NCI-H2171 treated with DMSO at 0.1 percent for 48 hours (cell line): ENCODE measurements around the gene NIF3L1.

Experiments
- DNase-seq: peaks from one replicate; lab custom pipeline; 2025; lab: John Stamatoyannopoulos, UW

Gene NIF3L1, protein sequence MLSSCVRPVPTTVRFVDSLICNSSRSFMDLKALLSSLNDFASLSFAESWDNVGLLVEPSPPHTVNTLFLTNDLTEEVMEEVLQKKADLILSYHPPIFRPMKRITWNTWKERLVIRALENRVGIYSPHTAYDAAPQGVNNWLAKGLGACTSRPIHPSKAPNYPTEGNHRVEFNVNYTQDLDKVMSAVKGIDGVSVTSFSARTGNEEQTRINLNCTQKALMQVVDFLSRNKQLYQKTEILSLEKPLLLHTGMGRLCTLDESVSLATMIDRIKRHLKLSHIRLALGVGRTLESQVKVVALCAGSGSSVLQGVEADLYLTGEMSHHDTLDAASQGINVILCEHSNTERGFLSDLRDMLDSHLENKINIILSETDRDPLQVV

DNA sequence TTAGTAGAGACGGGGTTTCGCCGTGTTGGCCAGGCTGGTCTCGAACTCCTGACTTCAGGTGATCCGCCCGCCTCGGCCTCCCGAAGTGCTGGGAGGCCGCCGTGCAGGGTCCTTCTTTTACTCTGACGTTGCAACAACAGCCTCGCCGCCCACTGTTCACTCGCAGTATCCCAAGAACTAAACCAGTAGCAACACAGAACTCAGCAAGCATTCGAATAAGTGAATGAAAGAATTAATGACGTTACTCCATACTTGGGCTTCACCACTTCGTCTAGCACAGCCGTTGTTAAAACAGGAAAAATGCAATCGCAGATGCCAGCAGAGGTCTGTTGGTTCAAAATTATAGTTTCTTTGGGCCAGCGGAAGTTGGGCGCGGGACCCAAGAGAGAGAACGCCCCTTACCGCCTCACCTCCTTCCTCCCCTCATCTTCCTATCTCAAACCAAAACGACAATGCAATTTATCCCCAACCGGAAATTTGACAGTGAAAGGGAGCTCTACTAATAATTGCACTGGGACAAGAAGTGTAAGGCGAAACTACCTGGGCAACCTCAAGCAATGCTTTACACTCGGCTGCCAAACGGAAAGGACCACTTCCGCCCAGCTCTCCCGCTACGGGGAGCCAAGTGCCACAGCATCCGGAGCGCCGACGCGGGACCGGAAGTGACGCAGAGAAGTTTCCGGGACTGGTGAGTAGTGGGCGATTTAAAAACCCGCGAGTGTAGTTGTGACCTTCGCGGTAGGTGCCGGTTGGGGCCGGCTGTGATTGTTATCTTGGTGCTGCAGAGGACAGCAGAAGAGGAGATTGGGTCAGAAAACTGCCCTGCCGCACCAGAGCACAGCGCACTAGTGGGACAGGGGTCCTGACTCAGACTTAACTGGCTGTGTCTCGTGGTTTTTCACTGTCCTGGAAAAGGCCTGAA is at the start of gene NIF3L1, which contains the start of gene PPIL3:
NIF3L1 (plus strand) TSS at position 668 of the 922 bp plus-strand sequence. CDS start 2,573 bp downstream, outside the sequence.
PPIL3 (minus strand) TSS at position 374 of the 922 bp plus-strand sequence. CDS start 1,462 bp downstream, outside the sequence.
- peak; percentile 99 for DNase-seq

DNA sequence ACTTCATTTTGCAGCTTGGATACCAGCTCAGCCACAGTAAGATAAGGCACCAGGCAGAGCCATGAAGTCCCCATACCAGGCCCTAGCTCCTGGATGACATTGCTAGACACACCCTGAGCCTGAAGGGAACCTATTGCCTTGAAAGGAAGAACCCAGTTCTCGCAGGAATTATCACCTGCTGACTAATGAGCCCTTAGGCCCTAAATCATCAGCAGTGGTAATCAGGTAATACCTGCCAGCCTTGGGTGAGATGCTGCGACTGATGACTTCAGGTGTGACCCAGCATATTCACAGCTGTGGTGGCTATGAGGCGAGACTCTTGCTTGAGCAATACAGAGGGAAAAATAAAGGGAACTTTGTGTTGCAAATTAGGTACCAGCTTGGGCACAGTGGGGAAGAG is 49.7 kb upstream of the NIF3L1 start:
- no peak for DNase-seq

DNA sequence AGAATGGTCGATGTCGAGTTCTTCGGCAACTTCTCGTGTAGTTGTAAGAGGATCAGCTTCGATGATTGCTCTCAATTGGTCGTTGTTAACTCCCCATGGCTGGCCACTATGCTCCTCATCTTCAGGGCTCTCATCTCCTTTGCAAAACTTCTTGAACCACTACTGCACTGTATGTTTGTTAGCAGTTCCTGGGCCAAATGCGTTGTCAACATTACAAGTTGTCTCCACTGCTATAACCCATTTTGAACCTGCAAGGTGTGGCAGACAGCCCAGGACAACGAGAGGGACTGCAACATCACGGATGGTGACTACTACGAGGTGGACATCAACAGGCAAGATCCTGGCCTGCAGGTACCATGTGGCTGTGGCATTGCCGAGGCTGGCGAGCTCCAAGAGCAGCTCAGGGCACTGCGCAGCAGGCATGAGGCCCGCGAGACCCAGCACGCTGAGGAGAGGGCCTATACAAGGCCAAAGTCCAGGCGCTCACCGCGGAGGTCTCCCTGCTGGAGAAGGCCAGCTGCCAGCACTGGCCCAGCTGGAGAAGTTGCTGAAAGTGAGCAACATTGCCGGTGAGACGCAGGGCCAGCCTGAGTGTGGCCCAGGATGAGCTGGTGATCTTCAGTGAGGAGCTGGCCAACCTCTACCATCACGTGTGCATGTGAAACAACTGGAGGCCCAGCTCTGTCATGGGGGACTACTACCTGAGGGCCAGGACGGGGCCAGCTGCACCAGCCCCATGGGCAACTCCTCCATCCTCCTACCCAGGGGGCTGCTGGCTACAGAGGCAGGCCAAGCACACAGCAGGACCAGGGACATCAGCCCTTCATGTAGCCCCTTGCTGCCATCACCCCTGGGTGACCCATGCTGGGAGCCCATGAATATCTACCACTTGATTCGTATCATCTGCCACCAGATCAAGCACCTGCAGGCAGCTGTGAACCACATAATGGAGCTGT is 44.9 kb upstream of the NIF3L1 start:
- no peak for DNase-seq

DNA sequence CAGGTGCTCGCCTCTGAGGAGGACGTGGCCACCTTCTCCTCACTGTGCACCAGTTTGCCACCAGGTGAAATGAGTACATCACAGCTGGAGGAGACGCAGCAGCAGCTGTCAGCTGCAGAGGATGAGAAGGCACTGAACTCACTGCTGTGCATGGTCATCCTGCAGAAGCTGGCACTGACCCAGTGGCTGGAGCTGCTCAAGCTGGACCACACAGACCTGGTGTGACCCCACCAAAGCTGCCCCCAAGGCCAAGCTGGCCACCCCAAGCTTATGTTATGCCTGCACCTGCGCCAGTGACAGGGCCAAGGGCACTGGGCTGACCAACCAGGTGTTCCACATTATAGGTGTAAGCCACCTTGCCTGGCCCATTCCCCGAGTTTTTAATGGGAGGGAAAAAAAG is 44.0 kb upstream of the NIF3L1 start:
- DNase-seq: no peak

DNA sequence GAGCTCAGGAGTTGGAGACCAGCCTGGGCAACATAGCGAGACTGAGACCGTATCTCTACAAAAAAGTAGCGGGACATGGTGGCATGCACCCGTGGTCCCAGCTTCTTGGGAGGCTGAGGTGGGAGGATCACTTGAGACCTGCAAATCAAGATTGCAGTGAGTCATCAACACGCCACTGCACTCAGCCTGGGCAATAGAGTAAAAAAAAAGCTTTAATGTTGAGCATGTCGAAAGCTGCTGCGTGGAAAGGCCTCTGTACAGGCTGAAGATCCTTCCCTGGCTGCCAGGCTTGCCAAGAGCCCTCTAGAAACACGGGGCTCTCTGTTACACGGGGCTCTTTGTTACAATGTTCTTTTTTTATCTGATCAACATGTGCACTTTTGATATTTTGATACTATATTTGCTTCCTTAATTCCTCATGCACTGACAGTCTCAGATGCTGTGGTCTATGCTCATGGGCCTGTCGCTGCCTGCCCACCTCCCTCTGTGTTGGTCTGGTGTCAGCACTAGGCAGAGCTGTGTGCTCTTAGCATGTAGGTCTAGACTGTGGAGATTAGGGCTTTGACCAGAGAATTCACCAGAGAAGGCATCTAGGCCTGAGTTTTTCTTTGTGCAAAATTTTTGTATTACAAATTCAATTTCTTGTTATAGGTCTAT is 43.4 kb upstream of the NIF3L1 start:
- DNase-seq: no peak

DNA sequence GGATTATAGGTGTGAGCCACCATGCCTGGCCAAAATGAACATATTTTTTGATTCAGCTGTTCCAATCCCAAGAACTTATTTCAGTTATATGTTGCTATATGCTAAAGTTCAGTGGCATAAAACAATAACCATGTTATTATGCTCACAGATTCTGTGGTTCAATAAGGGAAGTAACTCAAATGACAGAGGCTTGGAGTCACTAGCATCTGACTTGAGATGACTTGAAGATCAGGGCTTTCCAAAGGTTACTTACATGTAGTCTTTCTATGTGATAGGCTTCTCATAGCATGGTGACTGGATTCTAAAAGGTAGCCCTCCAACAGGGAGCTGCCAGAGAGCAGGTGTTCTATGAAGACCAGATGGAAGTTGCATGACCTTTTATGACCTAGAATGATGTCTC is 41.9 kb upstream of the NIF3L1 start:
- no peak for DNase-seq

DNA sequence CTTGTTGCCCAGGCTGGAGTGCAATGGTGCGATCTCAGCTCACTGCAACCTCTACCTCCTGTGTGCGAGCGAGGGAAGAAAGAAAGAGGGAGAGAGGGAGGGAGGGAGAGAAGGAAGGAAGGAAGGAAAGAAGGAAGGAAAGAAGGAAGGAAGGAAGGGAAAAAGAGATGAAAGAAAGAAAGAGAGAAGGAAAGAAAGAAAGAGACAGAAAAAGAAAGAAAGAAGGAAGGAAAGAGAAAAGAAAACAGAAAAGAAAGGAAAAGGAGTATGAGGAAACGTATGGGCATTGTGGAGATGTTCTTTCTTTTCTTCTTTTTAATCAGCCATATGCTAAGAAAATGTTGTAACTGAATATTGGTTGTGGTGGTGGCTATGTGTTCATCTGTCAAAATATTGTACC is 41.2 kb upstream of the NIF3L1 start:
- DNase-seq: no peak

DNA sequence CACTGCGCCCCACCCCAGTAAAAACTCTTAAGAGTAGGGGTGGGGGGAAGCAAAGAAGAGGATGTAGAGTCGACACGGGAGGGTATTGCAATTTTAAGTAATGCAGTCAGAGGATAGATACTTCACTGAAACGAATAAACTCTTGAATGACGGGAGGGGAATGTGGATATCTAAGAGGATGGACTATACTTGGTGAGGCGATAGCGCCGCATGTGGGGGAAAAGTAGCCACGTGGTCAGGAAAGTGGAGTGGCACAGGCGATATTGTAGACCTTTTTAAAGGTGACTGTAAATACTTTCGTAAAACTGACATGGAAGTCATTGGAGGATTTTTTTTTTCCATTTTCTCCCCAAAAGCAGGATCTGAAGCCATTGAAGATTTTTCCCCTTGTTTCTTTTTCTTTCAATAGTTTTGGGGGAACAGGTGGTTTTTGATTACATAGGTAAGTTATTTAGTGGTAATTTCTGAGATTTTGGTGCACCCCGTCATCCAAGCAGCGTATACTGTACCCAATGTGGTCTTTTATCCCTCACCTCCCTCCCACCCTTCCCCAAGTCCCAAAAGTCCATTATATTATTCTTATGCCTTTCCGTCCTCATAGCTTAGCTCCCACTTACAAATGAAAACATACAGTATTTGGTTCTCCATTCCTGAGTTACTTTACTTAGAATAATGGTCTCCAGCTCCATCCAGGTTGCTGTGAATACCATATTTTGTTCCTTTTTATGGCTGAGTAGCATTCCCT is 38.5 kb upstream of the NIF3L1 start:
- no peak for DNase-seq

DNA sequence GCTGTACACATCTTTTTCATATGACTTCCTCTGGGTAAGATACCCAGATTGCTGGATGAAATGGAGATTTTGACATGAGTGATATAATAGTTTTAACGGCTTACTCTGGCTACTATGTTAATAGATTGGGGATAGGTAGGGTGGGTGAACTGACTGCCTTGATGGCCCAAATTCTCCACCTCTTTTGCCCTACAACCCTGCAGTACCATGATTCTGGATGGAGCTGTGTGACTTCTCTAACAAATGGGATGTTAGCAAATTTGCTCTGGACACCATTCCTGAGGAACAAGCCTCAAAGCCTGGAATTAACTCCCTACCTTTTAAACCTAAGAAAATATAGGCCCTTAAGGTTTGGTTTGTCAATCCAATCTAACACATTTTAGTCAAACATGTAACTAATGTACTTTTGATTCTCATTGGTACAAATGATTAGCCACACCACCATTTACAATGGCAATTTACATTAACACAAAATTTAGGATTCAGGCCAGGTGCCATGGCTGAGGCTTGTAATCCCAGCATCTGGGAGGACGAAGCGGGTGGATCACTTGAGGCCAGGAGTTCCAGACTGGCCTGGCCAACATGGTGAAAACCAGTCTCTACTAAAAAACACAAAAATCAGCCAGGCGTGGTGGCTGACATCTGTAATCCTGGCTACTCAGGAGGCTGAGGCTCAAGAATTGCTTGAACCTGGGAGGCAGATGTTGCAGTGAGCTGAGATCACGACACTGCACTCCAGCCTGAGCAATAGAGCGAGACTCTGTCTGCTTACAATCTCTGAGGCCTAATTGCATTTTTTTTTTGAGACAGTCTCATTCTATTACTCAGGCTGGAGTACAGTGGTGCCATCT is 37.5 kb upstream of the NIF3L1 start:
- no peak for DNase-seq

DNA sequence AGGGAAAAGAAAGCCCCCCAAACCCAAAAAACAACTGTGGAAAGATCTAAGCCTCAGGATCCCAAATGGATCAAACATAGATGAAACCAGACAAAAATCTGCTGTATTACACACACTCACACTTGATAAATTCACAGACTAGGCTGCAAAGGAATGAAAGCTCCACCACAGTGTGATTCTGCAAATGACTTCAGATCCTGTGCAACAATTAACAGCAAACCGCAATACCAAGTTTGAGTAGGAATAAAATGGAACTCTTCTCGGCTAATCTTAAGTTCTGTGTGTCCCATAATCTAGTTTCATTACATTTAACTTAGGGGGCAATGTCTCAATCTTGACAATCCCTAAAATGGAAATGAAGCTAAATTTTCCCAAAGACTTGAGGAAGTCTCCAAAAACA is 36.6 kb upstream of the NIF3L1 start:
- no peak for DNase-seq

DNA sequence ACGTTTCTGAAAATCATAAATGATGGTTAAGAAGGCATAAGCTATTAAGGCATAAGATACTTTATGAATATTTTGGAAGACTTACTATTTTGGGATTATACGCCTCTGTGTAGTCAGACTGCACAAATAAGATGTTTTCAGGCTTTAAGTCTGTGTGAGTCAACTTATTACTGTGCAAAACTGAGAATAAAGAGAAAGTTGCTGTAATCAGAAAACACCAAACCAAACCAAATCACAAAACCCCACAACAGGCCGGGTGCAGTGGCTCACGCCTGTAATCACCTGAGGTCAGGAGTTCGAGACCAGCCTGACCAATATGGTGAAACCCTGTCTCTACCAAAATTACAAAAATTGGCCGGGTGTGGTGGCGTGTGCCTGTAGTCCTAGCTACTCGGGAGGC is 32.4 kb upstream of the NIF3L1 start:
- DNase-seq: no peak

DNA sequence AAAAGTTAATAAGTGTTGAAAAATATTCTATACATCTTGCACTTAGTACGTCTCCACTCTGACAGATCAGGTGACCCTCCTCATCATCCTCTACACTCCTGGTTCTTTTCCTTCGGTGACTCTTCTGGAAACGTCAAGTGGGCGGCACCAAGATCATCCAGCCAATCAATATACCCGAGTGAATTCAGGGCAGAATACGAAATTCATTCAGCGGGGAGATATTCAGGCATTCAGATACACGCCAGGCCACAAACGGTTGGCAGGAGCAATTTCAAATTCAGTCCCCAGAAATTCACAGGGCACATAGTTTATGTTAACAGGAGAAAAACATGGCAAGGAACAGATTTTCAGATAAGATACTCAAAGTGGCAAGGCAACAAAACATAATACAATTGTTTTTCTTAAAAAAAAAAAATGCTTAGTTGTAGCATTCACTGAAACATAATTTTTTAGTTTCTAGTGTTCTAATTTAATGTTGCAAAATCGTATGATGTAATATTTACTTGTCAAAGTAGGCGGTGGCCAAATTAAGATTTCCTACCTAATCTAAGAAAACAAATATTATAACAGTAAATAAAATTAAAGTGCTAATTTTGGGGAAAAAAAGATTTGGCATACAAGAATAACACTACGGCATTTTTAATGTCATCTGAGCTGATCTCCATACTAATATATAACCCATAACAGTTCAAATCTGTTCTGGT is 28.9 kb upstream of the NIF3L1 start:
- no peak for DNase-seq

DNA sequence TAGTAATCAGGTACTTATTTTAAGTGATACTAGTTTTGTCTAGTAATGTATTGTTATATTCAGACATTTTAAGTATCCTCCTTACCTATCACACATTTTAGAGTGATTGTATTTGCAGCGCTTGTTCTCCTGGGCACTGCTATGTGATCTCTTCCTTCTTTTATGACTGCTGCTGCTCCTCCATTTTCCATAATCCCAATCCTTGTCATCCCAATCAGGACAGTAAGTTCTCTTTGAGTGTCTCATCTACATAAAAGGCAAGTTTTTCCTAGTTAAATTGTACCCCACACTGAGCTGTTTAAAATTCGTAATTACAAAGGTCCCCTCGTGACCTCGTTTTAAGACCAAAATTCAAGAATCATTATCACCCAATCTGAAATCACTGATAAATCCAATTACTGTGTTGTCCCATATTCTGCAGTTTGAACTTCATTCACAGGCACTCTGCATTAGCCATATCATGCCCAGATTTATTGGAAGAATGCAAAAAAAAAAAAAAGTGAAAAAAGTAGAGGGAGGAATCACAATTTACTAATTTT is 27.5 kb upstream of the NIF3L1 start:
- DNase-seq: no peak

DNA sequence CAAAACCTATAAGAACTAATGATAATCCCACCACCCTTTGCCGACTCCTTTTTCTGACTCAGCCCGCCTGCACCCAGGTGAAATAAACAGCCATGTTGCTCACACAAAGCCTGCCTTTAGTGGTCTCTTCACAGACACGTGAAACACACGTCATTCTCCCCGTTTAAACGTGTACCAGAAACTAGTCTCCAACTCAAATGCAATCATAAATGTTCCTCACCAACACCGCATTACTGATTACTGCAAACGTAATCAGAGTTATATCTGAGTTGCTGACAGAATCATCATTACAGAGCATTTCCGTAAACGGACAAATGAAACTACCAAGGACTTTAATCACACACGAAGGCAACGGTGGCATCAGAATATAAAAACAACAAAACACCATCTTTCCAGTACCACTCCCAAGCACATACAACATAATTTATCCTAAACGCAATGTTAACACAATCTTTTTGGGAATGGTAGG is 26.6 kb upstream of the NIF3L1 start:
- peak; percentile 11 for DNase-seq

DNA sequence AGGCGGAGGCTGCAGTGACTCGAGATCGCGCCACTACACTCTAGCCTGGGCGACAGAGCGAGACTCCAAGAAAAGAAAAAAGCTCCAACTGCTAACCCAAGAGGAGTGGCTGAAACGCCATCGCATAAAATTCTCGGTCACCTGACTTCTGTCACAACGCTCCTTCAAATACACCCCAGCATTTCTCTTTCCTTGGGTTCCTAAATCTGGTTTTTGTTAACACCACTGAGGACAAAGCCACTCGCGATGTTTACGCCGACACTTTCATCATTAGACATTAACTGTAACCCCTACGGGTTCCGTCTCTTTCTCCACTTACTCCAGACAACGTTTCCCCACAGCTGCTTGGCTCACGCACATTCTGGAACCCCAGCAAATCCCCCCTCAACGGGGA is 25.4 kb upstream of the NIF3L1 start:
- peak; percentile 54 for DNase-seq

DNA sequence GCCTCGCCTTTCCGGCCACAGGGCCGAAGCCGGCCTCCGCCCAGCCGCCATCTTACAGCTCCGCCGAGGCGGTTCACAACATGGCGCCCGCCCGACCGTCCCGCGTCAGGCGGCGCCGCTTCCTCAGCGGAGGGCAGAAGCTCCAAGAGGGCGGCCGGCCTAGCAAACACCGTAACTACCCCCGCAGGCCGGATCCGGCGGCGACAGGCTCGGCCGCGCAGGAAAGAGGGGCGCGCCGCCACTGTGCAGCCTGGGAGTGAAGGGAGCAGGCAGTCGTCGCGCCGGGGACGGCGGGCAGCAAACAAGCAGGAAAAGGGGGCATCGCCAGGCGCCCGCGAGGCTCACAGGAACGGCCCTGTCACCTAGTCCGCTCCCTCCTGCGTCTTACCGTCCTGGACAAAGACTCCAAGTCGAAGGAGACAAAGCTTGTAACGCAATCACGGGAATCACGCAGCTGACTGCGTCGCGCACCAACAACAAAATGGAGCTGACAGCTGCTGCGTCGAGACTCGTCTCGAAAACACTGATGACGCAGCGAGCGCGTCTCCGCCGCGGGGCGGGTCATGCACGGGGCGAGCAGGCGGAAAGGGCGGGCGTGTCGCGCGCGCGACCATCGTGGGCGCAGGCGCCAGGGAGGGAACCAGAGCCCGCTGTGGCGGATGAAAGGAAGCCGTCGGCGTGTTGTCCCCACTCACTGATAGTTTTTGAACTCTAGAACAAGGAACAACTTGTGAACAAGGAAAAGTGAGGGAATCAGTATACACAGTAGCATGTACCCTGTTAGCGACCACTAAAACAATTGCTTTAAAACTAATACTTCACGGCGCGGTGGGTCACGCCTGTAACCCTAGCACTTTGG is 24.8 kb upstream of the NIF3L1 start, which contains the start of gene CLK1:
CLK1 (minus strand) TSS at position 483 of the 859 bp plus-strand sequence. CDS start 2,796 bp downstream, outside the sequence.
- peak; percentile 87 for DNase-seq

DNA sequence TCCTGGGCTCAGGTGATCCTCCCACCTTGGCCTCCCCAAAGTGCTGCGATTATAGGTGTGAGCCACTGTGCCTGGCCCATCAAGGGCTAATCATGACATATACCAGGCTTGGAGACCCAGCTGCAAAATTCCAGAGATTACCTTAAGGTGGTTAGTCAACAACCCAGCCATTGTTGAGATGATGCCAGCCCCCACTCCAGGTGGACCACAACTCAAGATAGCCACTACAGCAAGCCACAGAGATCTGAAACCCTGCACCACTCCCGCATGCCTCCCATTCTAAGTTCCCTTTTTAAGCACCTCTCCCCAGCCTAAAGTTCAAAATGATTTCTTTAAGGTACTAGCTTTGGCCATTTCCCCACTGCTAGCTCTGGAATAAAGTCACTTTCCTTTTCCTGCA is 20.2 kb upstream of the NIF3L1 start:
- DNase-seq: no peak
